ENCODE results near the gene RUSC1. TPM values are rescaled to one million over a fixed set of nuclear protein-coding genes. Genes with fewer than 3 reads are reported as not detected.

The RUSC1 gene
- total RNA-seq, 1 donor from 2014 or later: 35.4 TPM

DNA sequence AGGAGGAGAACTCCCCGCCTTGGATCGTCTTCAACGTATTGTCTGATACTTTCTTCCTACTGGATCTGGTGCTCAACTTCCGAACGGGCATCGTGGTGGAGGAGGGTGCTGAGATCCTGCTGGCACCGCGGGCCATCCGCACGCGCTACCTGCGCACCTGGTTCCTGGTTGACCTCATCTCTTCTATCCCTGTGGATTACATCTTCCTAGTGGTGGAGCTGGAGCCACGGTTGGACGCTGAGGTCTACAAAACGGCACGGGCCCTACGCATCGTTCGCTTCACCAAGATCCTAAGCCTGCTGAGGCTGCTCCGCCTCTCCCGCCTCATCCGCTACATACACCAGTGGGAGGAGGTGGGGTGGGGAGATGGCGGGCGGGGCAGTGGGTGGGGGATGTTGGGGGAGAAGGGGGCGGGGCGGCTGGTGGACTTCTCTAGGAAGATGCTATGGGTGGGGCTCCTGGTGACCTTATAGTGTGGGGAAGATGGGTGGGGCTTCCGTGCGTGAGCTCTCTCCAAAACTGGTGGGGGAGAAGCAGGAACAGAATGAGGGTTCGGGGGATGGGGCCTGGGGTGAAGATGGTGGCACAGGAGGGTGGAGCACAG is 38.1 kb upstream of the RUSC1 start:
- Mint-ChIP-seq H3K4me1 (ENCODE audit: unreplicated experiment) (peaks cover 5% of the 10 kb centered on the region), H3K27me3 (ENCODE audit: unreplicated experiment) (no peaks in the 10 kb centered on the region), H3K36me3 (ENCODE audit: unreplicated experiment) (no peaks in the 10 kb centered on the region), H3K27ac (ENCODE audit: unreplicated experiment) (no peak overlapping the region), H3K4me3 (ENCODE audit: unreplicated experiment) (no peak overlapping the region), H3K9me3 (ENCODE audit: unreplicated experiment) (no peaks in the 10 kb centered on the region)
- DNase-seq (ENCODE audit: extremely low spot score, unreplicated experiment): no peak
- TF ChIP-seq, protein P1, sequence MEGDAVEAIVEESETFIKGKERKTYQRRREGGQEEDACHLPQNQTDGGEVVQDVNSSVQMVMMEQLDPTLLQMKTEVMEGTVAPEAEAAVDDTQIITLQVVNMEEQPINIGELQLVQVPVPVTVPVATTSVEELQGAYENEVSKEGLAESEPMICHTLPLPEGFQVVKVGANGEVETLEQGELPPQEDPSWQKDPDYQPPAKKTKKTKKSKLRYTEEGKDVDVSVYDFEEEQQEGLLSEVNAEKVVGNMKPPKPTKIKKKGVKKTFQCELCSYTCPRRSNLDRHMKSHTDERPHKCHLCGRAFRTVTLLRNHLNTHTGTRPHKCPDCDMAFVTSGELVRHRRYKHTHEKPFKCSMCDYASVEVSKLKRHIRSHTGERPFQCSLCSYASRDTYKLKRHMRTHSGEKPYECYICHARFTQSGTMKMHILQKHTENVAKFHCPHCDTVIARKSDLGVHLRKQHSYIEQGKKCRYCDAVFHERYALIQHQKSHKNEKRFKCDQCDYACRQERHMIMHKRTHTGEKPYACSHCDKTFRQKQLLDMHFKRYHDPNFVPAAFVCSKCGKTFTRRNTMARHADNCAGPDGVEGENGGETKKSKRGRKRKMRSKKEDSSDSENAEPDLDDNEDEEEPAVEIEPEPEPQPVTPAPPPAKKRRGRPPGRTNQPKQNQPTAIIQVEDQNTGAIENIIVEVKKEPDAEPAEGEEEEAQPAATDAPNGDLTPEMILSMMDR (IDR thresholded peaks at IDR 0.05): no peak

GRCh38 chr1:155284476-155284875 is 36.2 kb upstream of the RUSC1 start:
- no peak overlapping the region for H3K27ac Mint-ChIP-seq (ENCODE audit: unreplicated experiment)
- no peaks in the 10 kb centered on the region for H3K36me3 Mint-ChIP-seq (ENCODE audit: unreplicated experiment)
- H3K4me3 Mint-ChIP-seq (ENCODE audit: unreplicated experiment): no peak overlapping the region
- TF ChIP-seq, protein P1 (IDR thresholded peaks at IDR 0.05): no peak
- H3K4me1 Mint-ChIP-seq (ENCODE audit: unreplicated experiment): no peaks in the 10 kb centered on the region
- H3K9me3 Mint-ChIP-seq (ENCODE audit: unreplicated experiment): no peaks in the 10 kb centered on the region
- no peak for DNase-seq (ENCODE audit: extremely low spot score, unreplicated experiment)
- no peaks in the 10 kb centered on the region for H3K27me3 Mint-ChIP-seq (ENCODE audit: unreplicated experiment)

DNA sequence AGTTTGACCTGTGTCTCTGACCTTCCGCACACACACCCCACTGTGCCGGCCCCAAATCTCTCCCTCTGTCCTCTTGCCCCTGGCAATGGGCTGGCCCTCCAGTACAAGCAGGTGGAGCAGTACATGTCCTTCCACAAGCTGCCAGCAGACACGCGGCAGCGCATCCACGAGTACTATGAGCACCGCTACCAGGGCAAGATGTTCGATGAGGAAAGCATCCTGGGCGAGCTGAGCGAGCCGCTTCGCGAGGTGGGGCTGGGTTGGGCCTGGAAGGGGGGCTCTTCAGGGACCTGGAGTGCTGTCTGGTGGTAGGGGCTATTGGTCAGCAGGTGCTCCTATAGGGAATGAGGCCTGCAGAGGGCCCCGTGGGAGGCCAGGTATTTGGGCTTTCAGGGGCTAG is 35.6 kb upstream of the RUSC1 start:
- H3K36me3 Mint-ChIP-seq (ENCODE audit: unreplicated experiment): no peaks in the 10 kb centered on the region

GRCh38 chr1:155285631-155286044 is 35.1 kb upstream of the RUSC1 start:
- no peak overlapping the region for H3K27ac Mint-ChIP-seq (ENCODE audit: unreplicated experiment)
- TF ChIP-seq, protein P1 (IDR thresholded peaks at IDR 0.05): no peak
- H3K27me3 Mint-ChIP-seq (ENCODE audit: unreplicated experiment): no peaks in the 10 kb centered on the region
- no peaks in the 10 kb centered on the region for H3K9me3 Mint-ChIP-seq (ENCODE audit: unreplicated experiment)
- H3K4me3 Mint-ChIP-seq (ENCODE audit: unreplicated experiment): no peak overlapping the region
- no peaks in the 10 kb centered on the region for H3K36me3 Mint-ChIP-seq (ENCODE audit: unreplicated experiment)
- H3K4me1 Mint-ChIP-seq (ENCODE audit: unreplicated experiment): no peaks in the 10 kb centered on the region
- DNase-seq (ENCODE audit: extremely low spot score, unreplicated experiment): no peak

More for the DNA sequence above, 35.6 kb upstream of the RUSC1 start:
- no peaks in the 10 kb centered on the region for H3K4me1 Mint-ChIP-seq (ENCODE audit: unreplicated experiment)
- no peaks in the 10 kb centered on the region for H3K27me3 Mint-ChIP-seq (ENCODE audit: unreplicated experiment)
- DNase-seq (ENCODE audit: extremely low spot score, unreplicated experiment): no peak
- no peaks in the 10 kb centered on the region for H3K9me3 Mint-ChIP-seq (ENCODE audit: unreplicated experiment)
- no peak overlapping the region for H3K27ac Mint-ChIP-seq (ENCODE audit: unreplicated experiment)
- TF ChIP-seq, protein P1 (IDR thresholded peaks at IDR 0.05): no peak
- no peak overlapping the region for H3K4me3 Mint-ChIP-seq (ENCODE audit: unreplicated experiment)

- Mint-ChIP-seq H3K4me1 (ENCODE audit: unreplicated experiment) (no peaks in the 10 kb centered on the region), H3K4me3 (ENCODE audit: unreplicated experiment) (no peak overlapping the region), H3K27me3 (ENCODE audit: unreplicated experiment) (no peaks in the 10 kb centered on the region), H3K27ac (ENCODE audit: unreplicated experiment) (no peak overlapping the region), H3K36me3 (ENCODE audit: unreplicated experiment) (no peaks in the 10 kb centered on the region), H3K9me3 (ENCODE audit: unreplicated experiment) (no peaks in the 10 kb centered on the region)
- TF ChIP-seq, protein P1 (IDR thresholded peaks at IDR 0.05): no peak
- no peak for DNase-seq (ENCODE audit: extremely low spot score, unreplicated experiment)
Observed at GRCh38 chr1:155286544-155286943, 34.1 kb upstream of the RUSC1 start.

Data from osteocyte (in vitro differentiated cells).